SK-N-SH (cell line): ENCODE data around the gene LILRB5. TPM values are rescaled to one million over a fixed set of nuclear protein-coding genes. Genes with fewer than 3 reads are reported as not detected.

Experiments
- CTCF ChIA-PET: fragments of 300-600, 350-600 bp; formaldehyde crosslinking; extraction: SDS; loops from one replicate; lab custom pipeline; 2021; lab: Yijun Ruan, JAX
- POLR2A ChIA-PET: fragments of 350-600 bp; sonication (Branson Sonifier 250); formaldehyde crosslinking; extraction: SDS; loops from one replicate; lab custom pipeline; 2020; ENCODE audit warnings: antibody characterized with exemption, inconsistent platforms; lab: Yijun Ruan, JAX
- DNase-seq: peaks from one replicate; pipeline ENCODE4 v3.0.0; 2012
- H2AFZ ChIP-seq: fragments of 200-600 bp; sonication (generic); 2 replicates; pipeline ENCODE4 v1.8.1; 2016; ENCODE audit warnings: antibody characterized with exemption, mild to moderate bottlenecking, low read depth
- H3F3A ChIP-seq: fragments of 200-600 bp; sonication (generic); replicated peaks from 2 replicates; pipeline ENCODE3; 2016; ENCODE audit warnings: antibody characterized with exemption, mild to moderate bottlenecking; ENCODE audit not compliant: insufficient read depth
- H3K27ac ChIP-seq, 2 experiments: fragments of 200-500 bp in 1 of 2; fragments of 200-600 bp in 1 of 2; sonication (Bioruptor generic) in 1 of 2; sonication (generic), shearing (Covaris generic) in 1 of 2; 2 replicates each; pipeline versions ENCODE4 v1.5.1 to v1.6.1; 2014 to 2016; ENCODE audit warnings: low read depth in 2 of 2, inconsistent platforms in 1 of 2, low read length in 1 of 2, mild to moderate bottlenecking in 1 of 2, mixed read lengths in 1 of 2
- H3K27me3 ChIP-seq: fragments of 200-600 bp; sonication (generic), shearing (Covaris generic); 2 replicates; pipeline ENCODE4 v1.6.1; 2016; ENCODE audit warnings: mixed run types; ENCODE audit not compliant: insufficient read depth
- H3K36me3 ChIP-seq, 2 experiments: fragments of 200-500 bp in 1 of 2; fragments of 200-600 bp in 1 of 2; sonication (Bioruptor generic) in 1 of 2; sonication (generic) in 1 of 2; replicated peaks in 1 of 2; 2 replicates each; pipeline versions ENCODE3 to v1.5.1; 2014 to 2016; ENCODE audit warnings: low read length in 1 of 2, mild to moderate bottlenecking in 1 of 2; ENCODE audit not compliant: insufficient read depth in 2 of 2, control insufficient read depth in 1 of 2
- H3K4me1 ChIP-seq, 2 experiments: fragments of 200-500 bp in 1 of 2; fragments of 200-600 bp in 1 of 2; sonication (Bioruptor generic) in 1 of 2; sonication (generic), shearing (Covaris generic) in 1 of 2; 2 replicates each; pipeline versions ENCODE4 v1.5.1 to v1.6.1; 2014 to 2016; ENCODE audit warnings: low read depth in 1 of 2, low read length in 1 of 2, mixed run types in 1 of 2; ENCODE audit not compliant: insufficient read depth in 2 of 2, control insufficient read depth in 1 of 2
- H3K4me2 ChIP-seq: fragments of 200-600 bp; sonication (generic), shearing (Covaris generic); 2 replicates; pipeline ENCODE4 v1.6.1; 2017; ENCODE audit warnings: mixed run types
- H3K4me3 ChIP-seq, 2 experiments: fragments of 200-500 bp in 1 of 2; fragments of 200-600 bp in 1 of 2; sonication (Bioruptor generic) in 1 of 2; sonication (generic), shearing (Covaris generic) in 1 of 2; 2 replicates each; pipeline versions ENCODE4 v1.5.1 to v1.8.1; 2014 to 2016; ENCODE audit warnings: low read depth in 2 of 2, inconsistent platforms in 1 of 2, low read length in 1 of 2, mild to moderate bottlenecking in 1 of 2, mixed read lengths in 1 of 2, moderate library complexity in 1 of 2
- H3K79me2 ChIP-seq: fragments of 200-600 bp; sonication (generic); 2 replicates; pipeline ENCODE4 v1.8.1; 2017; ENCODE audit warnings: mild to moderate bottlenecking; ENCODE audit not compliant: insufficient read depth
- H3K9ac ChIP-seq: fragments of 200-600 bp; sonication (generic); 2 replicates; pipeline ENCODE4 v1.6.1; 2017; ENCODE audit warnings: mixed run types
- H3K9me2 ChIP-seq: fragments of 200-600 bp; sonication (generic); 2 replicates; pipeline ENCODE4 v1.6.1; 2017; ENCODE audit warnings: mixed run types
- H3K9me3 ChIP-seq: fragments of 200-600 bp; sonication (generic); 2 replicates; pipeline ENCODE4 v1.6.1; 2017; ENCODE audit warnings: mixed run types, mild to moderate bottlenecking, moderate library complexity
- H4K20me1 ChIP-seq: fragments of 200-600 bp; sonication (generic); 2 replicates; pipeline ENCODE4 v1.6.1; 2017; ENCODE audit warnings: mild to moderate bottlenecking, mixed run types; ENCODE audit not compliant: insufficient read depth
- CHD2 ChIP-seq: fragments of 150-350 bp; IDR thresholded peaks from 2 replicates; pipeline ENCODE4 v1.6.1; 2018; ENCODE audit warnings: low read length; ENCODE audit not compliant: partially characterized antibody
- EP300 ChIP-seq, 2 experiments: IDR thresholded peaks; 2 replicates each; pipeline versions ENCODE4 v1.4.0 to v1.6.1; 2012; ENCODE audit warnings: borderline replicate concordance in 1 of 2, low read depth in 1 of 2, low read length in 1 of 2
- GABPA ChIP-seq: IDR thresholded peaks from 2 replicates; pipeline ENCODE4 v1.4.0; 2012; ENCODE audit warnings: low read depth, mild to moderate bottlenecking
- NFIC ChIP-seq: IDR thresholded peaks from 2 replicates; pipeline ENCODE4 v1.4.0; 2012; ENCODE audit warnings: borderline replicate concordance
- PBX3 ChIP-seq: IDR thresholded peaks from 2 replicates; pipeline ENCODE4; 2012
- RAD21 ChIP-seq: IDR thresholded peaks from 2 replicates; pipeline ENCODE4 v1.6.1; 2012; ENCODE audit warnings: mild to moderate bottlenecking, low read length
- RCOR1 ChIP-seq: fragments of 150-350 bp; IDR thresholded peaks from 2 replicates; pipeline ENCODE4 v1.6.1; 2017; ENCODE audit warnings: antibody characterized with exemption, low read length
- RFX5 ChIP-seq: IDR thresholded peaks from 2 replicates; pipeline ENCODE4 v1.6.1; 2012; ENCODE audit warnings: mild to moderate bottlenecking, improper control_type of control experiment, low read length
- SIN3A ChIP-seq: IDR thresholded peaks from 2 replicates; pipeline ENCODE4 v1.6.1; 2012; ENCODE audit warnings: low read depth, mild to moderate bottlenecking, low read length, moderate library complexity, borderline replicate concordance
- SMC3 ChIP-seq: IDR thresholded peaks from 2 replicates; pipeline ENCODE4 v1.6.1; 2012; ENCODE audit warnings: low read depth, low read length, improper control_type of control experiment
- TAF1 ChIP-seq: IDR thresholded peaks from 2 replicates; pipeline ENCODE4 v1.6.1; 2012; ENCODE audit warnings: low read depth, mild to moderate bottlenecking, low read length, moderate library complexity, borderline replicate concordance
- TCF12 ChIP-seq: IDR thresholded peaks from 2 replicates; pipeline ENCODE4 v1.4.0; 2012
- USF1 ChIP-seq: IDR thresholded peaks from 2 replicates; pipeline ENCODE4 v1.4.0; 2012; ENCODE audit warnings: low read depth, borderline replicate concordance
- ZBTB33 ChIP-seq: IDR thresholded peaks from 2 replicates; pipeline ENCODE4 v1.4.0; 2012; ENCODE audit warnings: low read depth, borderline replicate concordance
- WGBS: methylation state at CpG from one replicate; pipeline ENCODE4 v1.1.6; 2017; ENCODE audit warnings: low lambda C conversion rate; 5-methylcytosine and 5-hydroxymethylcytosine counted together
- polyA plus RNA-seq, 3 experiments: library from polyadenylated mRNA; depleted of rRNA; stranded (reverse); fragments of >200 nt; gene quantifications; 2 replicates each; pipeline ENCODE4 v1.2.3, GENCODE V29; 2012

The LILRB5 gene
- polyA plus RNA-seq, 1 of the 3 experiments (the other 2 are of a cell fraction), result not detected

GRCh38 chr19:54248016-54248601 lies 9.0 kb downstream of the LILRB5 start (continued):
- TF ChIP-seq SIN3A, result no peak
- no peak for TF ChIP-seq ZBTB33
- TF ChIP-seq RAD21, result no peak
- TF ChIP-seq TCF12, result no peak
- TF ChIP-seq SMC3, result no peak

DNA sequence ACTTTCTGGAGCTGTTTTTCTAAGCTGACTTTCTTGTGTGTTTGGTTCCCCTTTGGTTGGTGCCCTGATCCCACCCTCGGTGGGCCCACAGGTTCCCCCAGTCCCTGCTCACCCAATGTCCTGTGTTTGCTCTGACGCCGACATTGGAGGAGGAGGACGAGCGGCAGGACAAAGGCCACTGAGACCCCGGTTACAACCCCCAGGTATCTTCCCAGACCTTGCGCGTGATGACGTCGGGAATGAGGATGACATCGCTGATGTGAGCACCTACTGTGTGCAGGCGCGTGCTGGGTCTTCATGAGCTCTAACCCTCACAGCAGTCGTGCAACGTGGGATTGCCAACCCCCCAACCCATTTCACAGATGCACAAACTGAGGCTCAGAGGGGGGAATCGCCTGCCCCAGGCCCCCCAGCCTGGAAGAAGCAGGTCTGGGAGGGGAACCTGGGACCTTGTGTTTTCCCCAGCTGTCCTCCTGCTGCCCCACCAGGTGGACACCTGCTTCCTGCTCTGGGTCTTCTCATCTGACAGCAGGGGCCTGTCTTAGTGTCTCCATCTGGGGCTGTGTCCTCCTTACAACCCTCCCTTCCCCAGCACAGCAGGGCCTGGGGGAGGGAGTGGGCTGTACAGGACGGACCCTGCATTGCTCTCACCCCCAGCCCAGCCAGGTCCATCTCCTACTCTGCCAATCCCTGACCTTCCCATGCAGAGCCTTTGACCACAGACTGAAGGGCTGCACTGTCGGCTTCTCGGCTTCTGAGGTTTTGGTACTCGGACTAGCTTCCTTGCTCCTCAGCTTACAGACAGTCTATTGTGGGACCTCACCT lies 9.8 kb downstream of the LILRB5 start:
- H2AFZ ChIP-seq, result peak overlapping the region; percentile 52; the same call in 1 of the 2 replicates

More for the DNA sequence above, 9.8 kb downstream of the LILRB5 start:
- H3K9ac ChIP-seq, result no peak overlapping the region
- no peaks in the 10 kb centered on the region for H3K9me2 ChIP-seq
- ChIA-PET CTCF (no interaction called here), POLR2A (no interaction called here)
- no peaks in the 10 kb centered on the region for H3K79me2 ChIP-seq
- peaks cover 46% of the 10 kb centered on the region; the same call in 1 of the 2 replicates for H3K27me3 ChIP-seq
- no peak overlapping the region for H3K27ac ChIP-seq
- H4K20me1 ChIP-seq, result no peaks in the 10 kb centered on the region
- peak overlapping the region; percentile 60 for H3K4me2 ChIP-seq
- H3K9me3 ChIP-seq, result no peaks in the 10 kb centered on the region
- DNase-seq, result no peak
- peaks cover 4% of the 10 kb centered on the region for H3F3A ChIP-seq
- TF ChIP-seq EP300 (IDR thresholded peaks at IDR 0.05; ENCODE audit: borderline replicate concordance in 1 of 2, low read depth in 1 of 2, low read length in 1 of 2) (no peak), RFX5 (no peak), TAF1 (no peak), NFIC (no peak), GABPA (no peak), PBX3 (no peak), RCOR1 (no peak), USF1 (no peak), CHD2 (no peak), SIN3A (no peak)
- TF ChIP-seq, all 33 proteins: peak for 0
- H3K4me3 ChIP-seq, result 0 out of 4 replicates have a peak overlapping the region, but pooled peaks of 1 of the 2 experiments have one; percentile 8
- H3K36me3 ChIP-seq, result no peaks in the 10 kb centered on the region
- no peaks in the 10 kb centered on the region for H3K4me1 ChIP-seq
- 36% methylated on average over 20 of the region's 20 CpGs for WGBS
